HS-5 (cell line): Measurements from ENCODE around the gene RALA.
"Not testable (repeated sequence)": the region's sequence is repeated elsewhere in the genome, so short reads cannot be mapped to it uniquely, and the experiment has no call there.

Experiments used
- DNase-seq: peaks from one replicate; pipeline ENCODE4 v3.0.0-alpha.2; 2012; ENCODE audit warnings: low read depth

Gene RALA

DNA sequence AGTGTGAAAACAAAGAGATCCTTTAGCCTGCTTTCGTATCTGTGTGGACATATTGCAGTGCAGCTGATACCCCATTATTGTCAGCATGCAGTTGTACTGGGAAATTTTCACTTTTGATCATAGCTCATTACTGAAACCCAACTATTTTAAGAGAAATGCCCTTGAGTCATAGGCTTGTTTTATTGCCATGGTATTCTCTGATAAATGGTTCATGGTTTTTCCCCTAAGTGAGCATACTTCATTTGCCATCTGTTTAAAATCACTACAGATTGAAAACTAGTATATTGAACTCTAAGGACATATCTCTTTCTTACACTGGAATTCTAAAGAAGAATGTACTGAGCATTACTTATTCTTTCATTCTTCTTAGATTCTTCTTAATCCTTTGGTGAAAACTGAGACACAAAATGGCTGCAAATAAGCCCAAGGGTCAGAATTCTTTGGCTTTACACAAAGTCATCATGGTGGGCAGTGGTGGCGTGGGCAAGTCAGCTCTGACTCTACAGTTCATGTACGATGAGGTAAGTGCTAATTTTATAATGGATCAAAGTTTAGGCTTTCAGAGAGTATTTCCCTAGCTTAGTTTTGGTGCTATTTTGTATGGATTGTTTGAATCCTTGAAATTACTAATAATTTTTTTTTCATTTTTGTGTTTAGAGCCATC, 63.0 kb downstream of the RALA start:
- DNase-seq, result no peak

DNA sequence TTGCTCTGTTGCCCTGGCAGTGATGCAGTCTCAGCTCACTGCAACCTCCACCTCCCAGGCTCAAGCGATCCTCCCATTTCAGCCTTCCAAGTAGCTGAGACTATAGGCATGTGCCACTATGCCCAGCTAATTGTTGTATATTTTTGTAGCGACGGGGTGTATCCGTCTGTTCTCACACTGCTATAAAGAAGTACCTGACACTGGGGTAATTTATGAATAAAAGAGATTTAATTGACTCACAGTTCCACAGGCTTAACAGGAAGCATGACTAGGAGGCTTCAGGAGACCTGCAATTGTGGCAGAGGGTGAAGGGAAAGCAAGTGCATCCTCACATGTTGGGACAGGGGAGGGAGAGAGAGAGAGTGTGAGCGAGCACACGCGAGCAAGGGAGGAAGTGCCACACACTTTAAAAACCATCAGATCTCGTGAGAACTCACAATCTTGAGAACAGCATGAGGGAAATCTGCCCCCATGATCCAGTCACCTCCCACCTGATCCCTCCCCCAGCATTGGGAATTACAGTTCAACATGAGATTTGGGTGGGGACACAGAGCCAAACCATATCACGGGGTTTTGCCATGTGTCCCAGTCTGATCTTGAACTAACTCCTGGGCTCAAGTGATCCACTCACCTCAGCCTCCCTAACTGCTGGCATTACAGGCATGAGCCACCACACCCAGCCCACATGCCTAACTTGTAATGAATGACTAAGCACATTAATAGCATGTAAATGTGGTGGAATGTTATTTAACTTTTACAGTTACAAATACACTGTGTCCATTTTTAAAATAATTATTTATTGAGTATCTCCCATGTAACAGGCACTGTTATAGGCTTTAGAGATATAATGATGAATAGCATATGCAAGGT, 65.5 kb downstream of the RALA start:
- DNase-seq, result no peak

- DNase-seq, result peak; percentile 87
Observed at GRCh38 chr7:39691821-39692220, 68.4 kb downstream of the RALA start.

- not testable (repeated sequence) for DNase-seq
Observed at GRCh38 chr7:39693086-39693485, 69.7 kb downstream of the RALA start.

DNA sequence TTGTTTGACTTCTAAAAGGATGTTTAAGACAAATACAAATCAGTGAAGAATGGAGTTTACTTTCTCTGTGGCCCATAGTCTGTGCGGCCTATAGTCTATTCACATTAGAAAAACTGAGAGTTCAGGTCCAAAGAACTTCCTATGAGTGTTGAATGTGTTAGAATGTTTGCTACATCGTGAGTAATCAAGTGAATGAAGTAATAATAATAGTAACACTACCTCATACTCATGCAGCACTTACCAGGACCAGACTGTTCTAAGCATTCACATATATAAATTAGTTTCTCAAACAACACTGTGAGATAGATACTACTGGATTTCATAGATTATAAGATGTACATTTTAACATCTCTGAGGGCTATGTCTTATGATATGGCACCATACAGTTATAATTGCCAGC, 70.4 kb downstream of the RALA start:
- no peak for DNase-seq

DNA sequence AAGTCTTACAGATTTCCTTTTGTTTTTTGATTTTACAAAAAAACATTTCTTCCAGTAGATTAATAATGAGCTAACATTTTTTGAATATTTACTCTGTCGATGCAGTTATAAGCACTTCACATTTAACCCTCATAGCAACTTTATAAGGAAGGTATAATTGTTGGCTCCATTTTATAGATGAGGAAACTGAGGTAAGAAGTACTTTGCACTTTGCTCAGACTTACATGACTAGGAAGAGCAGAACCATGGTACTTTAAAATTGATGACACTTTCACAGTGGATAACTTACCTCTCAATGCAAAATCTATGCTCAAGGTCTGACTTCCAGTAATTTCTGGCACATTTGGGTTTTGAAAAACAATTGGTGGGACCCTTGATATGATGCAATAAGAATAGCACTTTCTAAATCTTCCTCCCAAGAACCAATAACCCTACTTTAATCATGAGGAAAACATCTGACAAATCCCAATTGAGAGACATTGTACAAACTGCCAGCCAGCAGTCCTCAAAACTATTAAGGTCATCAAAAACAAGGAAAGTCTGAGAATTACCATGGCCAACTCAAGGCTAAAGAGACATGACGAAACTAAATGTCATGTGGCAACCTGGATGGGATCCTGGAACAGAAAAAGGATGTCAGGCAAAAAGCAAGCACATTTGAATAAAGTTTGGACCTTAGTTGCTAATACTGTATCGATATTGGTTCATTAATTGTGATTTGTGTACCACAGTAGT, 72.6 kb downstream of the RALA start:
- DNase-seq, result no peak

DNA sequence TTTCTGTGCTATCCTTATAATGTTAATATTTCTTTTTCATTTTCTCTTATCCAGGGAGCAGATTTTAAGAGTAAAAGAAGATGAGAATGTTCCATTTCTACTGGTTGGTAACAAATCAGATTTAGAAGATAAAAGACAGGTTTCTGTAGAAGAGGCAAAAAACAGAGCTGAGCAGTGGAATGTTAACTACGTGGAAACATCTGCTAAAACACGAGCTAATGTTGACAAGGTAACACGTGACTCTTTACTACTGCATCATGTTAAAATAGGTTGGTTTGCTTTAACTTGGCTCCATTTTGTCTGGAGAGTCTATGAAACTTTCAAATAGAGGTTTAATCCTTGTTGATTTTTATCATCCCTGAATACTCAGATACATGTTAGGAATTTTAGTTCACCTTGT, 73.3 kb downstream of the RALA start:
- DNase-seq, result no peak

DNA sequence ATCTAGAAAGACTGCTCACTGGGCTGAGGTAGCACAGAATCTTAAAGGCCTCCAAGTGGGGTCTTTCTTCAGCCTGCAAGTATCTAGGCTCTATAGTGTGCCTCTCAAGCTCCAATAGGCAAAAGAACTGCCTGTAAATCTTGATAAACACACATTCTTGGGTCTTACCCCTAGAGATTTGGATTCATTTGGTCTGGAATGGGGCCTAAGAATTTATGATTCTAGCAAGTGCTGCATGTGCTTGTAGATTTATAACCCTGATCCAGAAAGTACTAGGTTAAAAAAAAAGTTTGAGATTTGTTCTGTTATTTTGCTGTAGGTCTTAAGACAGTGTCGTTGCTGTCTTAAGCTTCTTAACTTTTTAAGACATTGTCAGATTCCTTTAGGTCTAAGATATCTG, 74.1 kb downstream of the RALA start:
- DNase-seq, result no peak

- DNase-seq, result no peak
Observed at GRCh38 chr7:39700165-39700564, 76.8 kb downstream of the RALA start.

DNA sequence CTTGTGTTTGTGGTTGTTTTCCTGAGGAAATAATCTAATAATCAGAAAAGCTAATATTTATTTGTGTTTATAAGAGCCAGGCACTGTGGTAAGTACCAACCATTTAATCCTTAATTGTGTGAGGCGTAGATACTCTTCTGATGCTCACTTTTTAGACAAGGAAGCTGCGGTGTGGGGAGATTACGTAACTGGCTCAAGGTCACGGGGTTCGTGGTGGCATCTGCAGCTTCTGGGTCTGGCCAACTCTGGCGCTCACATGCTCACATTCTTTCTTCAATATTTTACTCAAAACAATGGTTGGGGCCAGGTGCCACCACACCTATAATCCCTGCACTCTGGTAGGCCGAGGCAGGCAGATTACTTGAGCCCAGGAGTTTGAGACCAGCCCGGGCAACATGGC, 77.6 kb downstream of the RALA start:
- DNase-seq, result no peak

- DNase-seq, result no peak
Observed at GRCh38 chr7:39702133-39702532, 78.8 kb downstream of the RALA start.

GRCh38 chr7:39703144-39703543, 79.8 kb downstream of the RALA start:
- DNase-seq, result no peak

GRCh38 chr7:39709029-39709428, 85.7 kb downstream of the RALA start:
- no peak for DNase-seq

GRCh38 chr7:39709768-39710311, 86.5 kb downstream of the RALA start:
- DNase-seq, result no peak

DNA sequence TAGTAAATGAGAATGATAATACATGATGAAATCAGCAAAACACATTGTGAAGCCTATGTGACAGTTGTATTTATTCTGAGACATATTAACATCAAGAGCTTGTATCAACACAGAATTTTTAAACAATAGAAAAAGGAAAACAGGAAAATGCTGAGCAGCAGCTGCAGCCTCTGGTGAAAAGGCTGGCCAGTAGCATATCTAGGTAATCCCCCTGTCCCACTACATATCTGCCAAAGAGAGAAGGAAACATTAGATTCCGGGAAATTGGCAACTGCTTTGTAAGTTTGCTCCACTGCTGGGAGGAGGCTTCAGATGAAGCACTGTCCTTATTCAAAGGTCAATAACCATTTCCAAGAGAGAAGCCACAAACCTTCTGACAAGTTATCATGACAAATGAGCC, 89.4 kb downstream of the RALA start:
- no peak for DNase-seq

DNA sequence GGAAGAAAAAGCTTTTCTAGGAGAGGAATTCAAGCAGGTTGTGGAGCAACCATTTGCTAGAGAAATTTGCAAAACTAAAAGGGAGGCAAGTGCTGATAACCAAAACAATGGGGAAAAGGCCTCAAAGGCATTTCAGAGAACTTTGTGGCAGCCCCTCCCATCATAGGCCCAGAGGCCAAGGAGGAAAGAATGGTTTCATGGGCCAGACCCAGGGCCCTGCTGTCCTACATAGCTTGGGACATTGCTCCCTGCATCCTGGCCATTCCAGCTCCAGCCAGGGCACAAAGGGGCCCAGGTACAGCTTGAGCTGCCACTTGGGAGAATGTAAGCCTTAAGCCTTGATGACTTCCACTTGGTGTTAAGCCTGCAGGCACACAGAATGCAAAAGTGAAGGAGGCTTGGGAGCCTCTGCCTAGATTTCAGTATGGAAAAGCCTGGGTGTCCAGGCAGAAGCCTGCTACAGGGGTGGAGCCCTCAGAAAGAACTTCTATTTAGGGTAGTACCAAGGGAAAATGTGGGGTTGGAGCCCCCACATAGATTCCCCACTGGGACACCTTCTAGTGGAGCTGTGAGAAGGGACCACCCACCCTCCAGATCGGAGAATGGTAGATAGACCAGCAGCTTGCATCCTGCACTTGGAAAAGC, 91.2 kb downstream of the RALA start:
- DNase-seq, result no peak

- DNase-seq, result no peak
Observed at GRCh38 chr7:39720586-39720985, 97.2 kb downstream of the RALA start.

- DNase-seq, result no peak
Observed at GRCh38 chr7:39721345-39721744, 98.0 kb downstream of the RALA start.

DNA sequence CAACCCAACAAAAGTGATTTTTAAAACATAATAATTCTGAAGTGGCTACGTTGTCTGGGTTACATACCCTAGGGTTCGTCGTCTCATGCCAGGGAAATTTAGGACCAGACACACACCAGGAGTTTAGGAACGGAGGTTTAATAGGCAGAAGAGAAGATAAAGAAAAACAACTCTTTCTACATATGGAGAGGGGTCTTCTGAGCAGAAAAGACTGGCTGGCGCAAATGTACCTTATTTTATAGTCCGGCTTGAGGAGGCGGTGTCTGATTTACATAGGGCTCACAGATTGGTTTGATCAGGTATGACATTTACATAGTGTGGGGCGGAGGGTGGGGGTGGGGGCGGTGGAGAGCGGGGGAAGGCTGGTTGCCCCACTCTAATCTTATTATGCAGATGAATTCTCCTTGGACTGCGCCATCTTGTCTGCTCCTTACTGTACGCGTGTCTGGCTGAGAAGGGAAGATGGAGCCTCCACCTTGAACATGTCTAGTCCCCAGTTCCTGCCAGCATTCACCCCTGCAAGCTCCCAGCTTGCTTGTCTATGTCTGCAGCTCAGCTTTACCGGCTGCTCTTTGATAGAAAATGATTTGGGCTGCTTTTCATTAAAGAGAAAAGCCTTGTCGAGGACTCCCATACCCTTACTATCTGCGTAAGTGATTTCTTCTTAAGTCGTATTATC, 98.7 kb downstream of the RALA start:
- DNase-seq, result no peak

DNA sequence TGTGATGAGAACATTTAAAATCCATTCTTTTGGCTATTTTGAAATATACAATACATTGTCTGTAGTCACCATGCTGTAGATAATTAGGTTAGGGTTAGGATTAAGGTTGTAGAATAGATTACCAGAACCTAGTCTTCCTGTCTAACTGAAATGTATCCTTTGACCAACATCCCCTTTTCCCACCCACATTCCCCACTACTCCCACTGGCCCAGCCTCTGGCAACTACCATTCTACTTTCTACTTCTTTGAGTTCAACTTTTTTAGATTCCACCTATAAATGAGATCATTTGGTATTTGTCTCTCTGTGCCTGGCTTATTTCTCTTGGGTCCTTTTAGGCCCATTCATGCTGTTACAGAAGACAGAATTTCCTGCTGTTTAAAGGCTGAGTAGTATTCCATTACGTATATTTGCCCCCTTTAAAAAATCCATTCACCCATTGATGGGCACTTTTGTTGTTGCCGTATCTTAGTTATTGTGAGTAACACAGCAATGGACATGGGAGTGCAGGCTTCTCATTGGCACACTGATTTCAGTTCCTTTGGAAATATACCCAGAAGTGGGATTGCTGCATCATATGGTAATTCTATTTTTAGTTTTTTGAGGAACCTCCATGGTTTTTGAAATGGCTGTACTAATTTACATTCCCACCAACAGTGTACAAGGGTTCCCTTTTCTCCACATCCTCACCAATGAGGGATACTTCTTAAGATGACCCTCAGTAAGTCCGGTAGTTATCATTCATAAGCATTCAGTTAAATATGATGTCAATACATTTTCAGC, 104.0 kb downstream of the RALA start:
- no peak for DNase-seq
